Body of pancreas (tissue), 4 donors: Measurements from ENCODE around the gene GTF2H1.

ENCODE experiments used
- POLR2A ChIP-seq, 3 donors: fragments of 450-650 bp; IDR thresholded peaks; one replicate each; pipeline ENCODE4 v1.6.1; 2016; ENCODE audit warnings: antibody characterized with exemption in 3 of 3, mild to moderate bottlenecking in 2 of 3
- TF ChIP-seq, protein P1 (sequence below), 7 experiments: fragments of 450-650 bp in 4 of 7; fragments of 200-600 bp in 3 of 7; sonication (generic) in 3 of 7; IDR thresholded peaks; one replicate each; pipeline ENCODE4 v1.5.1; 2016 to 2019; ENCODE audit warnings: antibody characterized with exemption in 7 of 7

DNA sequence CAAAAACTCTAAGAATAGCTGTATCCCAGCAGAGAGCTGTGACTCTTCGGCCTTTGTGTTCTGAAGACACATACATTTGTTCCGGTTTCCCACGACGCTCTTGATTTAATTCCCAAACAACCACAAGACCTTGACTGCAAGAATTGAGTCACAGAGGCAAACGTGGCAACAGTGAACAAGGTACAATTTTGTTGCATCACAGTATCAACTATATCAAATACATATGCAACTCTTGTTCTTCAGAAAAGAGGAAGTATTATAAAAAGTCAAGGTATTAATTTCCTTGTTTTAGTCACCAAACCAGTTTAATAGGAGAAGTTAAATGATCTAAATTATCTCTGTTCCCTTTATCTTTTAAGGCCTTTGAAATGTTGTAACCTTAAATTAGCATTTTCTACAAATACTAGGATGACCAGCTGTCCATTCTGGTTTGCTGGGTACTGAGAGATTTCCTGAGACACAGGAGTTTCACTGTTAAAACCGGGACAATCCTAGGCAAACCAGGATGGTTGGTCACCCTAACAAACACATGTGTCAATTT is 11.5 kb upstream of the GTF2H1 start:
- TF ChIP-seq, protein P1, sequence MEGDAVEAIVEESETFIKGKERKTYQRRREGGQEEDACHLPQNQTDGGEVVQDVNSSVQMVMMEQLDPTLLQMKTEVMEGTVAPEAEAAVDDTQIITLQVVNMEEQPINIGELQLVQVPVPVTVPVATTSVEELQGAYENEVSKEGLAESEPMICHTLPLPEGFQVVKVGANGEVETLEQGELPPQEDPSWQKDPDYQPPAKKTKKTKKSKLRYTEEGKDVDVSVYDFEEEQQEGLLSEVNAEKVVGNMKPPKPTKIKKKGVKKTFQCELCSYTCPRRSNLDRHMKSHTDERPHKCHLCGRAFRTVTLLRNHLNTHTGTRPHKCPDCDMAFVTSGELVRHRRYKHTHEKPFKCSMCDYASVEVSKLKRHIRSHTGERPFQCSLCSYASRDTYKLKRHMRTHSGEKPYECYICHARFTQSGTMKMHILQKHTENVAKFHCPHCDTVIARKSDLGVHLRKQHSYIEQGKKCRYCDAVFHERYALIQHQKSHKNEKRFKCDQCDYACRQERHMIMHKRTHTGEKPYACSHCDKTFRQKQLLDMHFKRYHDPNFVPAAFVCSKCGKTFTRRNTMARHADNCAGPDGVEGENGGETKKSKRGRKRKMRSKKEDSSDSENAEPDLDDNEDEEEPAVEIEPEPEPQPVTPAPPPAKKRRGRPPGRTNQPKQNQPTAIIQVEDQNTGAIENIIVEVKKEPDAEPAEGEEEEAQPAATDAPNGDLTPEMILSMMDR (IDR thresholded peaks at IDR 0.05), result no peak
- no peak for TF ChIP-seq POLR2A (IDR thresholded peaks at IDR 0.05)
